ENCODE results near the gene GJB1.

GRCh38 chrX:71177327-71177726 lies 45.7 kb upstream of the GJB1 start:
- no peak for TF ChIP-seq POLR2A (IDR thresholded peaks at IDR 0.05; ENCODE audit: extremely low read depth, insufficient read length)
- no peak for TF ChIP-seq CTCF (IDR thresholded peaks at IDR 0.05; ENCODE audit: low read depth, low read length)
- TF ChIP-seq, protein P1, sequence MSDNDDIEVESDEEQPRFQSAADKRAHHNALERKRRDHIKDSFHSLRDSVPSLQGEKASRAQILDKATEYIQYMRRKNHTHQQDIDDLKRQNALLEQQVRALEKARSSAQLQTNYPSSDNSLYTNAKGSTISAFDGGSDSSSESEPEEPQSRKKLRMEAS (IDR thresholded peaks at IDR 0.05; ENCODE audit: low read depth, low read length), result no peak
- no peak for TF ChIP-seq MYC (IDR thresholded peaks at IDR 0.05; ENCODE audit: low read depth, low read length)
